CD4-positive, alpha-beta T cell treated with Interleukin-15 for 1 hour (primary cell): ENCODE measurements around the gene NDUFS6.
"Not testable (repeated sequence)": the region's sequence is repeated elsewhere in the genome, so short reads cannot be mapped to it uniquely, and the experiment has no call there.

ENCODE experiments used
- DNase-seq: peaks from one replicate; pipeline ENCODE4 v3.0.0-alpha.2; 2020

NDUFS6 gene

GRCh38 chr5:1799110-1799601 is 2.1 kb upstream of the NDUFS6 start:
- DNase-seq = no peak

- DNase-seq = peak; percentile 92
Observed at GRCh38 chr5:1799602-1800471, 1.4 kb upstream of the NDUFS6 start, which contains the start of gene MRPL36. TSS of gene MRPL36 (minus strand) at chr5:1799837. CDS start at chr5:1798935, 902 bp downstream.

- DNase-seq = no peak
Observed at GRCh38 chr5:1800472-1801221, 560 bp upstream of the NDUFS6 start.

GRCh38 chr5:1801967-1802295 is 724 bp downstream of the NDUFS6 start:
- no peak for DNase-seq

GRCh38 chr5:1803192-1803591 is 2.0 kb downstream of the NDUFS6 start:
- no peak for DNase-seq

- DNase-seq = no peak
Observed at GRCh38 chr5:1804001-1804690, 2.9 kb downstream of the NDUFS6 start.

GRCh38 chr5:1805326-1805725 is 4.1 kb downstream of the NDUFS6 start:
- DNase-seq = no peak

GRCh38 chr5:1805736-1806135 is 4.5 kb downstream of the NDUFS6 start:
- DNase-seq = no peak

- DNase-seq = no peak
Observed at GRCh38 chr5:1806199-1806598, 5.0 kb downstream of the NDUFS6 start.

- DNase-seq = no peak
Observed at GRCh38 chr5:1806974-1807373, 5.8 kb downstream of the NDUFS6 start.

GRCh38 chr5:1807451-1808185 is 6.4 kb downstream of the NDUFS6 start:
- no peak for DNase-seq

- DNase-seq = no peak
Observed at GRCh38 chr5:1808439-1808838, 7.2 kb downstream of the NDUFS6 start.

- no peak for DNase-seq
Observed at GRCh38 chr5:1809416-1810035, 8.3 kb downstream of the NDUFS6 start.

- DNase-seq = no peak
Observed at GRCh38 chr5:1810581-1811101, 9.4 kb downstream of the NDUFS6 start.

GRCh38 chr5:1814183-1815020 is 13.2 kb downstream of the NDUFS6 start:
- DNase-seq = no peak

- DNase-seq = no peak
Observed at GRCh38 chr5:1815071-1815786, 14.0 kb downstream of the NDUFS6 start.

GRCh38 chr5:1815881-1816292 is 14.7 kb downstream of the NDUFS6 start:
- no peak for DNase-seq

- DNase-seq = not testable (repeated sequence)
Observed at GRCh38 chr5:1816495-1817089, 15.4 kb downstream of the NDUFS6 start.

- no peak for DNase-seq
Observed at GRCh38 chr5:1817261-1818043, 16.2 kb downstream of the NDUFS6 start.
